Epithelial cell of prostate (primary cell): ENCODE results near the gene FOXP1.
"Not testable (repeated sequence)": the region's sequence is repeated elsewhere in the genome, so short reads cannot be mapped to it uniquely, and the experiment has no call there.

Experiments used
- DNase-seq: peaks from one replicate; pipeline ENCODE4 v3.0.0-alpha.2; 2011; ENCODE audit warnings: low read depth, low spot score
- H3K27ac ChIP-seq: fragments of 450-650 bp; 2 replicates; pipeline ENCODE4 v1.5.1; 2017; ENCODE audit warnings: mild to moderate bottlenecking

Gene FOXP1

DNA sequence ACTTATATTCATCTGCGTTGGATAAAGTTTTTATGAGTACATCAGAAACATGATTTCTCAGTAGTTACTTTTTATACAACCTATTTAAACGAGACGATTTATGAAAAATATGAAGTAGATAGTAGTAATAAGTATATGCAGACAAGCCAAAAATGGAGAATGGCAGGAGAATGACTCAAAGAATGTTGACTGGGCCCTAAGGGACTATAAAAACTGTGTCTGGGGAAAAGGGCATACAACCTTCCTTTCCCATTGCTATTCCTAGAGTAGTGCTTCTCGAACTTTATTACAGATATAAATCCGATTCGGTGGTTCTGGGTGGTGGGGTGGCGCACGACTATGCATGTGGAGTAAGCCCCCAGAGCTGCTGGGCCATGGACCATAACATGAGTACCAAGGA, 558.5 kb downstream of the FOXP1 start:
- no peak for DNase-seq
- no peak overlapping the region for H3K27ac ChIP-seq

DNA sequence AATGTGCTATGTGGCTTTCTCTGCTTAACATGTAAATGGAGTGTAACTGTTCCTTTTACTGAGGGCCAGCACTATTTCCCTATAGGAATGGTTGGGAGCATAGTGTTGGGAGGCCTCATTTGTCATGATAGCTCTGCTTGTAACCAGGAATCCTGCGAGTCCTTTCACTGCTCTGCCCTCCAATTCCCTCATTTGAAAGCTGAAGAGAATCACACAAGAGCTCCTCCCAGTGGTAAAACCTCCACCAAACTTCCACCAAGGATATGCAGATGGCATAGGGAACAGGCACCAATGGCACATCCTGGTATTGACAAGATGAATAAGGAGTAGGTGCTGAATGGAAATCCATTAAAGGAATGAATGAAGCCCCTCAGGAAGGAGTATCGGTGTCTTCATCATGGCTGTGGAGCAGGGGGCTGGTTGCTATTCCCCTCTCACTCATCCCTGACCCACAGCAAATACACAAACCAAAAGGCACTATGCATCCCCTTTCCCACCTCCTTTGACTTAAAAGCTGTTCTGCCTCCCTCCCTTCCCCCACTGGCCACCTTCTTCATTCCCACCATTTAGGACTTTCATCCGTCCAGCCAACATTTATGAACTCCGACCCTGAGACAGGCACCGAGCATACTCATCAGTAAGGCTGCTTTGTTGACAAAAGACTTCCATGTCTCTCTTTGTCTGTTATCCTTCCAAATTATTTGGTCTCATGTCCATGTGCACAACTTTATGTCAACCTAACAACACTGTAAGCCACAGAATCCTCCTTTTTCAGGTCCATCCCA, 560.8 kb downstream of the FOXP1 start:
- DNase-seq: no peak
- no peak overlapping the region for H3K27ac ChIP-seq

DNA sequence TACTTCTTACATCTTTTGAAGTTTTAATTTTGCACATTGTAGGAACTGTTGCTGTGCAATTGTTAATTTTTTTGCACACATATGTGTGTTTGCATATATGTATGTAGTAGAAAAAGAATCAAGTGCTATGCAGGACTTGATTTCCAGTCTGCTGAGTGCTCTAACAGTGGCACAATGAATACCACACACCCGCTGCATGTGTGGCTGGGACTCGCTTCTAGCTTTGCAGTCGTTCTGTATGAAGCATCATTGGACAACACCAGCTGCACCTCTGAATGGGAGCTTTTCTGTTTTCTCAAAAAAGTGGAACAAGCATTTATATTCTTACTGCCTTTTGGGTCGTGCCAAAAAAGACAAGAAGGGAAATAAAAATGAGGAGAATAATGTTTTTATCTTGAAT, 564.7 kb downstream of the FOXP1 start:
- no peak overlapping the region for H3K27ac ChIP-seq
- no peak for DNase-seq

DNA sequence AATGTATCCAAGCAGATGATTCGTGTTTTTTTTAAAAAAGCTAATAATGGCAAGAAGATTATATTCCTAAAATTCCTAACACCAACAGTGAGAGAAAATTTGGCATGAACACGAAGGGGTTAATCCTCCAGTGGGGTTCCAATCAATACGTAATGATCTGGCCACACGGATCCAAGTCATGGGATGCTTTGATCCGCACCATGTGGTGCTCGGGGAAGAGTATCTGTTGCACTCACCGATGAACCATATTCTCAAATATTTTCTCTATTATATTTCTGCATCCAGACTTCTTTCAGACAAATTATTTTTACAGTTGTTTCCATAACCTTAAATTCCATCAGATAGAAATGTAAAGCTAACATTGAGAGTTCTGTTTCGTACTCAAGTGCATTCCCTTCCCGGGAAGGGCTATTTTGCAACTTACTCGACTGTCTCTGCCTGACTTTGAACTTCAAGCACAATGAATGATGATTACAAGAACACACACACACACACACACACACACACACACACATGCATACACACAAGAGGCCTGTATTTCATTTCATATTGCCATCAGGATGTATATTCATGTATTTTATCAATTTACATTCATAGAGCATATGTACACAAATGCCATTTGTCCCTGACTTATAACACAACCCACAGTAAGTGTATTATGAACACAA, 567.2 kb downstream of the FOXP1 start:
- no peak overlapping the region for H3K27ac ChIP-seq

DNA sequence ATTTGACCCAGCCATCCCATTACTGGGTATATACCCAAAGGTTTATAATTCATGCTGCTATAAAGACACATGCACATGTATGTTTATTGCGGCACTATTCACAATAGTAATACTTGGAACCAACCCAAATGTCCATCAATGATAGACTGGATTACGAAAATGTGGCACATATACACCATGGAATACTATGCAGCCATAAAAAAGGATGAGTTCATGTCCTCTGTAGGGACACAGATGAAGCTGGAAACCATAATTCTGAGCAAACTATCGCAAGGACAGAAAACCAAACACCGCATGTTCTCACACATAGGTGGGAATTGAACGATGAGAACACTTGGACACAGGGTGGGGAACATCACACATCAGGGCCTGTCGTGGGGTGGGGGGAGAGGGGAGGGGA, 568.9 kb downstream of the FOXP1 start:
- not testable (repeated sequence) for H3K27ac ChIP-seq, DNase-seq

More for the DNA sequence above, 567.2 kb downstream of the FOXP1 start:
- no peak for DNase-seq

DNA sequence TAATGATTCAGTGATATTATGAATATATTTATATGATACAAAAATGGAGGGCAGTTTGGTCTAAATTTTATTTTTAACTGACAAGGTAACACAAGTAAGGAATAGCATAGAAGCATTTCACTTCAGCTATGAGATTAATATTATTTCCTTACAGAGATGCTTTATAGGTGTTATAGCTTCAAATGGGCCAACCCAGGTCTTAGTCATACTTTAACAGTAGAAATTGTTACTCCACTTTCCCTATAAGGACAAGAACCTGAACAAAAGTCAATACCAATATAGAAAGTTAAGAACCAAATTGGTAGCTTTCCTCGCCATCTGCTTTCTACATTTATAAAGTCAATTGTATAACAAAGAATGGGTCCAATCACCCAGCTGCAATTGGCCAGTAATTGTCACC, 570.6 kb downstream of the FOXP1 start:
- no peak for DNase-seq
- H3K27ac ChIP-seq: peak overlapping the region; percentile 77

DNA sequence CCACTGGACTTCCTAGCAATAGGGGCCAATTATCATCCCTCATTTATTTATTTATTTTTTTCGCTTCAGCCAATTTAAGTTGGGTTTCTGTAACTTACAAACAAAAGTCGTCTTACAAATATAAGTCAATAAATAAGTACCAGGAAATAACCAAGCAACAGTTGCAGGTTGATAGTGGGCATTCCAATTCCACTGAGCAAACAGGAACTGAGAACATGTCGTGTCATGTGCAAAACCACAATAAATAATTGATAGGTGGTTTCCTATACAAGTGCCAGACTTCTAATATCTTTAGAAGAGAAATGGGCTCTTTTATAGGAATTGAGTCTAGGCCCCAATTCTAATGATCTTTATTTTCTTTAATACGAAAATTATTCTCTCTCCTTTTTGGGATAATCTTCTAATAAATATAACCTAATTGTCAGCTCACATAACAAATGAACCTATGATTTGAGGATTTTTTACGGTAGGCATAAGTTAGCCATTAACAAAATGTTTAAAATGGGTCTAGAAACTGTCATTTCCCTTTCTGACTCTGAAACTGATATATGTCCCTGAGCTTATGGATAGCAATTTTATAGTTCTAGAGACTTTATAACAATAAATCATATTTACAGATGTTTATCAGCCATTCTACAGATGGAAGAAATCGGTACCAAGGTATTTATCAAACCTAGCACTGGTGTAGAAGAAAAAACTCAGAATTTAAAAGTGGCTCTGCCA, 571.8 kb downstream of the FOXP1 start:
- H3K27ac ChIP-seq: peak overlapping the region; percentile 77
- peak; percentile 75 for DNase-seq

DNA sequence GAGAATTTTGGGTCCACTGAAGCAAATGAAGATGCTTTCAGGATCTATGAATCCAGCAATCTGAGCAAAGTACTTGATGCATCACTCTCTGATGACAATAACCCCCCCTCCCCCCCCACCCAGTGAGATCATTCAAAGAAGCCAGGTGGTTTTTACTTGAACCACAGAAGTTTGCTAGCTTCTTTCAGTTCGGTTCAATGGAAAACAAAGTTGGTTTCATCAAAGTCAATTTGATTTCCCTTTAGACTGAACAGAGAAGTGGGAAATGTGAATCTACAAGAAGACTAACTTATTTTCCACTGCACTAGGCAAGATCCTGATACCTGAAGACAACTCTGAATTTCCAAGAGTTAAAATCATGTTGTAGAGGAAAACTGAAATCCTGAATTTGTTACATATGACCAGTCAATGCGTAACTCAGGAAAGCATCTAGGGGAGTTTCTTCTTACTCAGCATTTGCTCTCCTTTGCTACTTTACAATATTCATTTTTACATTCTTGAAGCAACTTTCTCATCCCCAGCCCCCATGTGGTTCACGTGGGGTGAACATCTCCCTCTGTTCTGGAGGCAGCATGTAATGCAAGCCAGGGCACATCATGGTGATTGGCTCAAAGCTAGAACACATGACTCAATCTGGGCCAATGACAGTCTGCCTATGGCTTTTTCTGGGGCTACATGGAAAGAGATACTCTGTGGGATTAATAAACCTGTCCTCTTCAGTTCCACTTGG, 572.6 kb downstream of the FOXP1 start:
- peak overlapping the region; percentile 77 for H3K27ac ChIP-seq
- no peak for DNase-seq

DNA sequence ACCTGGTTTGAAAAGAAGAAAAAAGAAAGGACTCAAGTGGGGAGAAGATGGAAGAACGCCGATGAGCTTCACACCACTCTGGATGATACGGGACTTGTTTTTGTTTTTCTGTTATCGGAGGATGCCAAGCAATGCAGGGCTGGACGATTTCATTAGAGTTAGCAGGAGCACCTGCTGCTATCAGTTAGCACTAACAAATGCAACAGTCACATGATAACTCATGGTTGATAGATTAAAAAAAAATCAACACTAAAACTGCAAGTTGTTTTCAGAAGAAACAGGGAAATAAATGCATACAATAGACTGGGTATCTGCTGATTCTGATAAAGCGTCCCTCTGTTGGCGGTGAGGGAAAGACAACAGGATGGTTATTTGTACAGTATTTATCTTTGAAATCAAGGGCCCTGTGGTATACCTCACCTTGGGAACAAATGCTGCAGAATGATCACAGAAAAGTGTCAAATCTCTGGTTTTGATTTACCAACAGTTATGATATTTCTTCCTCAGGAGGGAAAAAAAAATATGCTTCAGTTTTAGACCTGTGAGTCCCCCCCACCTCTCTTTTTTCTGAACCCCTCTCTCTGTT, 575.1 kb downstream of the FOXP1 start:
- peak overlapping the region; percentile 72 for H3K27ac ChIP-seq
- DNase-seq: no peak

DNA sequence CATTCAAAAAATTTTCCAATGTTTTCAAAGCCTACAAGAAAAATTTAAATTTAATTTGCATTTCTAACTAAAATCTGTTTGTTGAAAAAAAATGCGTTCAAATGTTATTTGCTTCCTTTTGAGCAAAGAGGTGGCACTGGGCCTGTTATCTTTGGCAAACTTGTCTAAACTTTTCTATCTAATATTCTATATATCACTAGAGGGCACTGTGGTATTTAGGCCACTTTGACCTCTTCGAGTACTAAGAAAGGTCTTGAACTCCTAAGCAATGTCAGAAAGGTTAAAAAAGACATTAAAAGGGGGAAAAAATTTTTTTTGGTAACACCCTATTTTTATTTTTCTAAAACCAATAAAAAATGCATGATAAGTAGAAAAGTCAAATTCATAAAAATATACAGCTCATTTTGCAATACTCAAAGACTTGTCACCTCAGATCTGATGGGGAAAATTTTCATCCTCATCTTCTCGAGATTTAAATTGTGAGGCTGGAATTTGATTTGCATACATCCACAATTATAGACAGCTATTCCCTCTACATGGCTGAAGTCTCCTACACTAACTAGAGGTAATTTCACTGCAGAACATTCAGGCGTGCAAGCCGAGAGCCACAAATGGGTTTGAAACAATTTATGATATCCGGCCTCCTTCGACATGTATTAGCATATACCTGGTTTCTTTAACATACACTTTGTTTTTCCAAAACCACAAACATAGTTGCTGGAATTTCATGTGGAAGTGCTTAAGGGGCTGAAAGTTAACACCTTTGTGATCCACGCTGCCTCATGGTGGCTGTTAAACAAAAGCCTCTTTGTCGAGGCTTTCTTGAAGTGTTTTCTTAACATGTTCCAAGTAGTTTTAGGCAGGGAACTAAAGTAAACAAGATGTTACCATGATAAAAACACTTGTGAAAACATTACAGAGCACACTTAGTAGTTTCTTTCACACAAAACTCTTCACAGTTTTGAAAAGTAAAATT, 576.4 kb downstream of the FOXP1 start:
- H3K27ac ChIP-seq: peak overlapping the region; percentile 72
- peak; percentile 61 for DNase-seq

DNA sequence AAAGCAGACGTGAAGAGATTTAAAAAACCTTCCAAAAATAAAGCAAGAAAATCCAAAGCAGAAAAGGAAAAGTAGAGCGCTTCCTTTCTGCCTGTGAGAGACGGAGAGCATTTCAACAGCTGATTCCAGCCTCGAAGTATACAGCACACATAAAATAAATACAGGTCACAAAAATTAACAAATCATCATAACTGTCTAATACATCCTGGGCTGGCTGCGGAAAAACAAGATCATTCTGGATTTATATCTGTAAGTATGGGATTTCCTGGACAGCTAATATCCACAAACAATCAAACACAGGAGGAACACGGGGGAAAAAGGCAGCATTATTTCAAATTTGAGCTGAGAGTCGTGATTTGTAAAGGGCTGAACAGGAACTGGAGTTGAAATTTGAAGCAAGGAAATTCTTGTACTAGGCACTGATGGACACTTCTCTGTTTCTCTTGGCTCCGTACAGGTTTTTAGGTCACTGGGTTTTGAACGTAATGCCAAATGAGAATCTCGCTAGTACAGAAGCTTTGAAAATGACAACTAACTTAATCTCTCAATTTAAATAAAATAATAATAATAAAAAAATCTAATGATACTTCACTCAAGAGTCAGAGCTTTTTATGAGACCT, 577.7 kb downstream of the FOXP1 start:
- H3K27ac ChIP-seq: peak overlapping the region; percentile 72
- DNase-seq: no peak

DNA sequence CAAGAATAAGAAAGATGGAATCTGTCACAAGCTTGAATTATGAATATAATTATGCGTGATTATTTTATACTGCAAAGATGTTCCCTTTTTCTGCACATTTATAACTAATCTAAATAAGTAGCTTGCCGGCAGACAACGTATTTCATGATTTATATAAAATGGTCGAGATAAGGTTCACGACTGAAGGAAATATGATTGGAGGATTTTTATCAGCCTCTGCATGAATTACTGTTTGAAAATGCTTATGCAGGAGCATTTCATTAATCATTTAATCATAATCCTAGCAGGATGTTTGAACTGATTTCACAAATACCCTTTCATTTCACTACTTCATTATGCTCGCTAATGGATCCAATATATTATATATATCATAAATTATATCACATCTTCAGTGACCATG, 580.0 kb downstream of the FOXP1 start:
- no peak for DNase-seq
- H3K27ac ChIP-seq: no peak overlapping the region

DNA sequence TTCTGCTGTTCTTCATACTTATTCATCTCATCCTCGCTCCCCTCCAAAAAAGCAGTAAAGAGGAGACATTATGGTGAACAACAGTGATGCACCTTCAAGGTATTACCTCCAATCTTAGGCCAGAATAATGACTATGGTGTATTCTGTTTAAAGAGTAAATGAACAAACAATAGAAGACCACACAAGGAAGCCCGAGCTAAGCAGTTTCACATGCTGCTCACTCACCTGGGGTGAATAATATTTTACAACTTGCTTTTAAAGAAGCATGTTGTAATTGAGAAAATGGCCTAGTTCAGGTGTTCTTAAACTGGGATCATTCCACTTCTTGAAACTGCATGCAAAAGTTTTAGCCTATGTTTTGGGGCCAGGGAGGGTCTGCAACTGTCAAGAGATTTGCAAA, 581.2 kb downstream of the FOXP1 start:
- H3K27ac ChIP-seq: no peak overlapping the region
- DNase-seq: no peak

DNA sequence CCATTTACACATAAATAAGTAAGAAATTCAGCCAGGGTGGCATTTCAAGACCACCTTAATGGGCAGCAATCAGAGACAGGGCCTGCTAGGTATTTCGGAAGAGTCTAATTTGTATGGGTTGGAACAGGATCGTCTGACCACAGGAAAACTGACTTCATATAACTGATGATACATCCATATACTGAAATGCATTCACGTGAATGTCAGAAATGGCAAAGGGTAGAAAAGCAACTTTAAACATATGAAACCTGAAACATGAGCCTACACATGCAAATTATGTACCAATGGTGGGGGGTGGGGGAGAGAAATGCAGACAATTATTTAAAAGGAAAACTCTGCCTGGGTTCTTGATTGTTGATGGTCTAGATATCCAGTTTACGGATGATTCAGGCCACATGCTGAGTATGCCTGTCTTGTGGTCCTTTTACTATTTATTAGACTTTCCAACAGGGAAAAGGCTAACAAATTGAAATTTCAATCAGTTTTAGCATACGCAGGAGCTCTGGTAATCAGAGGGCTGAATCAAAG, 582.2 kb downstream of the FOXP1 start:
- no peak overlapping the region for H3K27ac ChIP-seq
- DNase-seq: no peak

DNA sequence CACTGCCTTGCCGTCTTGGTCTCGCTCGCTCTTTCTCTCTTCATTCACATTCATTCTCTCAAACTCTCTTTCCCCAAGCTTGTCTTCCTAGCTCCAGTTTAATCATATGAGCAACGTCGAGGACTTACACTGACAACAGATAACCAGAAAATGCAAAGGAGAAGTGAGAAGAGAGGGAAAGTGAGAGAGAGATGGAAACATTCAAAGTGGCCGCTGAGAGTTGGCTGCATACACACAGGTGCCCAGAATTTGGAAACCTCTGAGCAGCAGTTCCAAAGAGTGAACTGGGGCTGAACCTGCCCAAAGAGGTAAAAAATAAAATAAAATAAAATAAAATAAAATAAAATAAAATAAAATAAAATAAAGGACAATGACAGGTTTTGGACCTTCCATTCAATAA, 583.0 kb downstream of the FOXP1 start:
- H3K27ac ChIP-seq: no peak overlapping the region
- no peak for DNase-seq

DNA sequence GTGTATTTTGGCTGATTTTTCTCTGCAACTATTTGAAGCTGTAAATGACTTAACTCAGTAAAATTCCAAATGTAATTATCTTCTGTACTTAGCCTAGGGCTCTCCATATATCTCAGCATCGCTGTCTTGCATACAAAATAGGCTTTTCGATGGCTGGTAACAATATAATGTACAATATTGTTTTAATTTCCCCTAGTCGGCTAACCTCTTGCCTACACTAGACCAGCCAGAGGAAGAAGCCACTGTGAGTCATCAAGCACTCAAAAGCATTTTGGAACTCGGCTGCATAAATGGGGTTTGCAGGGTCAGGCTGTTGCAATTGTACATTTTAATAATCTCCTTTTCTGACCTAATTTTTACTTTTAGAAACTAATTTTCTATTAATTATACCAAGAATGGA, 583.8 kb downstream of the FOXP1 start:
- no peak overlapping the region for H3K27ac ChIP-seq
- no peak for DNase-seq

DNA sequence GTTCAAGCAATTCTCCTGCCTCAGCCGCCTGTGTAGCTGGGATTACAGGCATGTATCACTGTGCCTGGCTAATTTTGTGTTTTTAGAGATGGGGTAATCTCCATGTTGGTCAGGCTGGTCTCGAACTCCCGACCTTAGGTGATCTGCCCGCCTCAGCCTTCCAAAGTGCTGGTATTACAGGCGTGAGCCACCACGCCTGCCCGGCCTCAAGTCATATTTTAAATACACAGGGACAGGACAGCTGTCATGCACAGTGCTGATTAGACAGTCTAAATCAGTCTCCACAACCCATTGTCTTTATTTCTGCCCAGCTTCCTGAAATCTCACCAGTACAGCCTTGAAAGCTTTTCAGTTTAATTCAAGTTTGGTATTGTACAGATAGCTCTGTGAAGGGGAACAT, 587.4 kb downstream of the FOXP1 start:
- no peak for DNase-seq
- no peak overlapping the region for H3K27ac ChIP-seq

DNA sequence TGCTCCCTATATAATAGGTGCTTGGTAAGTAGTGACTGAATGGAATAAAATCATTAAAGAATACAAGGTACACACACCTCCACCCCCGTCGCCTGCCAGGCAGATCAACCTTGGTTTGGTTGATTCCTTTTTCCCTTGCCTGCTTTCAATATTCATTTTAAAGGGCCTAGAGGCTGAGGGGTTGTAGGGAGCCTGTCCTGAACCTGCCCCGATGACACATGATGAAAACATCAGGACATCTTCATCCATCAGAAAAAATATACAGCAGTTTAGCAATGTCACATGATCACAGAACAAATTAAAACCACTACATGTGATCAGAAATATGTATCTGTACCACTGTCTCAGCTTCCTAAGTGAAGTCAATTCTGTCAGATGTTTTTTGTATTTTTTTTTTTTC, 588.9 kb downstream of the FOXP1 start:
- DNase-seq: no peak
- no peak overlapping the region for H3K27ac ChIP-seq
